Uterus (tissue), 4 donors: ENCODE data around the gene KCNMA1. TPM values are rescaled to one million over a fixed set of nuclear protein-coding genes. Genes with fewer than 3 reads are reported as not detected.

ENCODE experiments used
- DNase-seq, 2 donors: peaks; one replicate each; pipeline ENCODE4 v3.0.0-alpha.2; 2019 to 2020
- H3K27ac ChIP-seq, 2 donors: fragments of 200-600 bp; sonication (generic); 1 replicate in 1 of 2; 2 replicates in 1 of 2; pipeline ENCODE4 v1.5.1; 2016 to 2018
- H3K27me3 ChIP-seq, 2 donors: fragments of 200-600 bp; sonication (generic); one replicate each; pipeline ENCODE4 v1.5.1; 2018 to 2019; ENCODE audit warnings: control low read depth in 1 of 2
- H3K36me3 ChIP-seq, 2 donors: fragments of 200-600 bp; sonication (generic); one replicate each; pipeline ENCODE4 v1.5.1; 2019; ENCODE audit warnings: control low read depth in 1 of 2
- H3K4me1 ChIP-seq, 2 donors: fragments of 200-600 bp; sonication (generic); one replicate each; pipeline ENCODE4 v1.5.1; 2018 to 2019; ENCODE audit warnings: control low read depth in 1 of 2
- H3K4me3 ChIP-seq, 2 donors: fragments of 200-600 bp; sonication (generic); 1 replicate in 1 of 2; 2 replicates in 1 of 2; pipeline ENCODE4 v1.5.1; 2018 to 2019; ENCODE audit warnings: mild to moderate bottlenecking in 1 of 2
- H3K9me3 ChIP-seq, 2 donors: fragments of 200-600 bp; sonication (generic); one replicate each; pipeline ENCODE4 v1.5.1; 2019; ENCODE audit warnings: control low read depth in 1 of 2
- POLR2A ChIP-seq, 2 donors: fragments of 450-650 bp; IDR thresholded peaks; one replicate each; pipeline ENCODE4 v1.6.1; 2016; ENCODE audit warnings: antibody characterized with exemption in 2 of 2, mild to moderate bottlenecking in 1 of 2, moderate library complexity in 1 of 2
- intact Hi-C: fragments of 100-400 bp; cut with DNase I; formaldehyde crosslinking; loops from one replicate; pipeline ENCODE4 v1.15.1; 2023; ENCODE audit warnings: low total_unique reads
- total RNA-seq, 4 donors: library from RNA; depleted of rRNA in 3 of 4; stranded (reverse); fragments of >200 nt in 3 of 4; gene quantifications; one replicate each; pipeline versions ENCODE4 v1.1.0 to v1.2.4, GENCODE V29; 2014 to 2023
- TF ChIP-seq, protein P1 (sequence below), 4 experiments: fragments of 200-600 bp in 2 of 4; fragments of 450-650 bp in 2 of 4; sonication (generic) in 2 of 4; IDR thresholded peaks; one replicate each; pipeline ENCODE4 v1.5.1; 2016 to 2019; ENCODE audit warnings: antibody characterized with exemption in 4 of 4, mild to moderate bottlenecking in 2 of 4, moderate library complexity in 1 of 4
- donor health status: DM: yes; HTN: yes; CAD: no.

The KCNMA1 gene
- total RNA-seq, 4 donors from 2014 or later: 86.2 to 236 (median 164) TPM

DNA sequence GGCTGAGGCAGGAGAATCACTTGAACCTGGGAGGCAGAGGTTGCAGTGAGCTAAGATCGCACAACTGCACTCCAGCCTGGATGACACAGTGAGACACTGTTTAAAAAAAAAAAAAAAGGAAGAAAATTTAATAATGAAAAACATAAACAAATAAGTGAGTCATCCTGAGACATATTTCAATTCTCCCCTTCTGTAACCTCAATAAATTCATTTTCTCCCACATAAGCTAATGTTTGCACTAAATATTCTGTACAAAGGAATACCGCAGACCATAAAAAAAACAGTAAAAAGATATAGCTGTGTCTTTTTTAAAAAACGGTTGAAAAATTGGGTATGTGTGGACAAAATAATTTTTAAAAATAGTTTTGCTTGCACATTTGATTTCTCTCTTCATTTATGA, 654.0 kb downstream of the KCNMA1 start:
- no peak overlapping the region for H3K27ac ChIP-seq
- no peak for TF ChIP-seq POLR2A (IDR thresholded peaks at IDR 0.05)
- TF ChIP-seq, protein P1, sequence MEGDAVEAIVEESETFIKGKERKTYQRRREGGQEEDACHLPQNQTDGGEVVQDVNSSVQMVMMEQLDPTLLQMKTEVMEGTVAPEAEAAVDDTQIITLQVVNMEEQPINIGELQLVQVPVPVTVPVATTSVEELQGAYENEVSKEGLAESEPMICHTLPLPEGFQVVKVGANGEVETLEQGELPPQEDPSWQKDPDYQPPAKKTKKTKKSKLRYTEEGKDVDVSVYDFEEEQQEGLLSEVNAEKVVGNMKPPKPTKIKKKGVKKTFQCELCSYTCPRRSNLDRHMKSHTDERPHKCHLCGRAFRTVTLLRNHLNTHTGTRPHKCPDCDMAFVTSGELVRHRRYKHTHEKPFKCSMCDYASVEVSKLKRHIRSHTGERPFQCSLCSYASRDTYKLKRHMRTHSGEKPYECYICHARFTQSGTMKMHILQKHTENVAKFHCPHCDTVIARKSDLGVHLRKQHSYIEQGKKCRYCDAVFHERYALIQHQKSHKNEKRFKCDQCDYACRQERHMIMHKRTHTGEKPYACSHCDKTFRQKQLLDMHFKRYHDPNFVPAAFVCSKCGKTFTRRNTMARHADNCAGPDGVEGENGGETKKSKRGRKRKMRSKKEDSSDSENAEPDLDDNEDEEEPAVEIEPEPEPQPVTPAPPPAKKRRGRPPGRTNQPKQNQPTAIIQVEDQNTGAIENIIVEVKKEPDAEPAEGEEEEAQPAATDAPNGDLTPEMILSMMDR (IDR thresholded peaks at IDR 0.05): no peak
- no peaks in the 10 kb centered on the region for H3K27me3 ChIP-seq
- no peaks in the 10 kb centered on the region for H3K4me1 ChIP-seq
- intact Hi-C loops: no loop called here
- H3K36me3 ChIP-seq: no peaks in the 10 kb centered on the region
- no peak for DNase-seq
- no peaks in the 10 kb centered on the region for H3K9me3 ChIP-seq
- no peak overlapping the region for H3K4me3 ChIP-seq

DNA sequence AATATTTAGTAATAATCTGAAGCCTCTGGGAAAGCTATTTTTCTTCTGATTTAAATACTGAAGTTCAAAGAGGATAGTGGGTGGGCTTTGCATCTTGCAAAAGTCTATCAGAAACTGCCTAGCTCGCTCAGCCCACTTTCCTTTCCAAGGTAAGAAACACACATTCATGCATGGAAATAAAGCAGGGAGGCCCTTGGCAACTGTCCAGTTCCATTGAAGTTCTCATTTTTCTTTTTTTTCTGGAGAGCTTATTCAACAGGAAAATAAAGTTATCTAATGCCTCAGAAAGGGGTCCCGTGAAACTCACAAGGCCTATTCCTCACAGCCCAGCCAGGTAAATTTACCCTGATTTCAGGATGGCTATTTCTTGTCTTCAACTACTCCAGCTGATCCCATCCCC, 654.9 kb downstream of the KCNMA1 start:
- H3K27ac ChIP-seq: no peak overlapping the region
- DNase-seq: no peak
- H3K9me3 ChIP-seq: no peaks in the 10 kb centered on the region
- no peaks in the 10 kb centered on the region for H3K27me3 ChIP-seq
- no peak overlapping the region for H3K4me3 ChIP-seq
- no peaks in the 10 kb centered on the region for H3K36me3 ChIP-seq
- H3K4me1 ChIP-seq: no peaks in the 10 kb centered on the region
- intact Hi-C loops: no loop called here
- no peak for TF ChIP-seq POLR2A (IDR thresholded peaks at IDR 0.05)

DNA sequence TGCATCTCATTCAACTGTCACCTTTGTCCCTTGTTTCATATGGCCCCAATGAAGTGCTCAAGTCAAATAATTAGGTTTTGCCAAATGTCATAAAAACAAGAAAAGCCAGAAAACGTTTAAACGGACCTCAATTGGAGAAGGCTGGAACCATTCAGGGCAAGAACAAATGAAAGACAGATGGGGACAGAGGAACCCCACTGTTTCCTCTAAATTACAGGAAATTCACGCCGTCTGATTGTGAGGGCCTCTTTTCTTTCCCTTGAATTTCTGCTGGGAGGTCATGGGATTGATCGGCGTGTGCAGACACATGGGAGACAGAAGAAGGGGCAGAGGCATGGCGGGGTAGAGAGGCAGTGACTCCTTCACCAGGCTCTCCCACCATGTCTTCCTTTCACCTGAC, 656.4 kb downstream of the KCNMA1 start:
- no peaks in the 10 kb centered on the region for H3K4me1 ChIP-seq
- intact Hi-C loops: no loop called here
- H3K27me3 ChIP-seq: no peaks in the 10 kb centered on the region
- no peak overlapping the region for H3K27ac ChIP-seq
- TF ChIP-seq, protein P1 (IDR thresholded peaks at IDR 0.05): no peak
- TF ChIP-seq POLR2A (IDR thresholded peaks at IDR 0.05): no peak
- no peaks in the 10 kb centered on the region for H3K36me3 ChIP-seq
- no peaks in the 10 kb centered on the region for H3K9me3 ChIP-seq
- DNase-seq: no peak
- H3K4me3 ChIP-seq: no peak overlapping the region

DNA sequence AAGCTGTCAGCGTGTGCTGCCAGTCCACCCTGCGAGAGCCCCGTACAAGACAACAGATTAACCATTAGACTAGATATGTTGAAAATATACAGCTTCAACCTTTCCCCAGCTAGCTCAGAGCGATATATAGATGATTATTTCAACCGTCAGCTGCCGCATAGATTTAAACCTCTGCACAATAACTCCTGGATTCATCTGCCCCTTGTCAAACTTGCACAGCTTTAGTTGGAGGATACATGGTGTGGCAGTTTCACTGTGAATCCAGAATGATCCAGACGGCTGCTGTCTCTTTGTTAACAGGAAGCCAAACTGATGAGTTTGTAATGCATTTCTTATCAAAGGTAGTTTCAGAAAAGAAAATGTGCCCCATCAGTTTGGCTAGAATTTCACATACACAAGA, 659.7 kb downstream of the KCNMA1 start:
- TF ChIP-seq, protein P1 (IDR thresholded peaks at IDR 0.05): no peak
- TF ChIP-seq POLR2A (IDR thresholded peaks at IDR 0.05): no peak
- H3K36me3 ChIP-seq: no peaks in the 10 kb centered on the region
- intact Hi-C loops: no loop called here
- no peak for DNase-seq
- H3K4me1 ChIP-seq: no peaks in the 10 kb centered on the region
- H3K9me3 ChIP-seq: no peaks in the 10 kb centered on the region
- no peak overlapping the region for H3K27ac ChIP-seq
- no peaks in the 10 kb centered on the region for H3K27me3 ChIP-seq
- no peak overlapping the region for H3K4me3 ChIP-seq

DNA sequence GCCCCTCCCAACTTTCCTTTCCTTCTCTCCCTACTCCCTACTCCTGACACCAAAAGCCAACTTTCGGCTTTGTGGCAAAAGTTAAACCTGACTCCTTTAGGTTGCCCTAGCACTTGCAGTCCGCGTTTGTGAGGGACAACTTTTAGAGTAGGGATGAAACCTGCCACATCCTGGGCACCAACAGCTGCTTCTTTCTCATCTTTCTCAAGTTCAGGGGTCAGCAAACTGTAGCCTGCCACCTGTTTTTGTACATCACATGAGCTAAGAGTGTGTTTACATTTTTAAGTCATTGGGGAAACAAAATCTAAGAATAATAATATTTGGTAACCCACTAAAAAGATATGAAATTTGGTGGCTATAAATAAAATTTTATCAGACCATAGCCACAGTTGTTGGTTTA, 660.6 kb downstream of the KCNMA1 start:
- Histone ChIP-seq H3K27ac (no peak overlapping the region), H3K9me3 (no peaks in the 10 kb centered on the region), H3K36me3 (no peaks in the 10 kb centered on the region), H3K27me3 (no peaks in the 10 kb centered on the region), H3K4me1 (peaks cover 0 to 7% of the 10 kb centered on the region in 2 donors), H3K4me3 (no peak overlapping the region)
- intact Hi-C loops: no loop called here
- TF ChIP-seq POLR2A (IDR thresholded peaks at IDR 0.05): no peak
- TF ChIP-seq, protein P1 (IDR thresholded peaks at IDR 0.05): no peak
- no peak for DNase-seq

DNA sequence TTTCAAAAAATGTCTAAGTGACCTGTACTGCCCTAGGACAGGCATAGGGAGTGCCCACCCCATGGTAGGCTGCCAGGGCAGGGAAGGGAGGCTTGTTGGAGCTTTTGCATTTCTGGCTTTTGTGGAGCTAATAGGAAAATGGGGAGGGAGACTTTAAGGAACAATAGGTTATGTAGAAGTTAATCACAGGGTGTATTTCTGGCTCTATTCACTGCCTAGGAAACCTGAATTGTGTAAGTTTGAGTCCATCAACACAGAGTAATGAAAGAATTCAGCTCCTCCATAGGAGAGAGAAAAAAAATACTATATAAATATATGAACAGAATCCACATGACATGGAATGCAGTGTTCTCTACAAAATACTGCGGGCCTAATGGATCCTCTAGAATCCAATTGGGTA, 661.5 kb downstream of the KCNMA1 start:
- peaks cover 0 to 7% of the 10 kb centered on the region in 2 donors for H3K4me1 ChIP-seq
- TF ChIP-seq POLR2A (IDR thresholded peaks at IDR 0.05): no peak
- TF ChIP-seq, protein P1 (IDR thresholded peaks at IDR 0.05): no peak
- H3K27ac ChIP-seq: peak overlapping the region in 1 of 2 donors; percentile 6
- intact Hi-C loops: no loop called here
- no peaks in the 10 kb centered on the region for H3K27me3 ChIP-seq
- no peaks in the 10 kb centered on the region for H3K36me3 ChIP-seq
- H3K4me3 ChIP-seq: no peak overlapping the region
- H3K9me3 ChIP-seq: no peaks in the 10 kb centered on the region
- no peak for DNase-seq
